Vagina (tissue), 2 donors: ENCODE data around the gene CTH.

Experiments
- POLR2A ChIP-seq, 2 donors: fragments of 450-650 bp; IDR thresholded peaks; one replicate each; pipeline ENCODE4 v1.6.1; 2017; ENCODE audit warnings: antibody characterized with exemption in 2 of 2, mild to moderate bottlenecking in 2 of 2, moderate library complexity in 2 of 2
- TF ChIP-seq, protein P1 (sequence below), 3 experiments: fragments of 450-650 bp in 2 of 3; fragments of 200-600 bp in 1 of 3; sonication (generic) in 1 of 3; IDR thresholded peaks; one replicate each; pipeline ENCODE4 v1.5.1; 2017 to 2019; ENCODE audit warnings: antibody characterized with exemption in 3 of 3, mild to moderate bottlenecking in 2 of 3, moderate library complexity in 2 of 3

DNA sequence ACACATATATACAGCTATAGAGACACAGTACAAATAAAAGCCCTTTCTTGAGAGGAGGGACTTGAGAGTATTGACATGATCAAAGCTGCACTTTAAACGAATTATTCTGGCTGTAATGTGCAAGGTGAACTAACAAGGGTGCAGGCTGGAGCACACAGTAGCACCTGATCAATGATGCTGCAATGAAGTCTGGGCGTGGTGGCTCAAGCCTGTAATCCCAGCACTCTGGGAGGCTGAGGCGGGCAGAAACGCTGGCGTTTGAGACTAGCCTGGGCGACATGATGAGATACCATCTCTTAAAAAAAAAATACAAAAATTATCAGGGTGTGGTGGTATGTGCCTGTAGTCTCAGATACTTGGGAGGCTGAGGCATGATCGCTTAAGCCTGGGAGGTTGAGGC lies 14.1 kb upstream of the CTH start:
- TF ChIP-seq, protein P1, sequence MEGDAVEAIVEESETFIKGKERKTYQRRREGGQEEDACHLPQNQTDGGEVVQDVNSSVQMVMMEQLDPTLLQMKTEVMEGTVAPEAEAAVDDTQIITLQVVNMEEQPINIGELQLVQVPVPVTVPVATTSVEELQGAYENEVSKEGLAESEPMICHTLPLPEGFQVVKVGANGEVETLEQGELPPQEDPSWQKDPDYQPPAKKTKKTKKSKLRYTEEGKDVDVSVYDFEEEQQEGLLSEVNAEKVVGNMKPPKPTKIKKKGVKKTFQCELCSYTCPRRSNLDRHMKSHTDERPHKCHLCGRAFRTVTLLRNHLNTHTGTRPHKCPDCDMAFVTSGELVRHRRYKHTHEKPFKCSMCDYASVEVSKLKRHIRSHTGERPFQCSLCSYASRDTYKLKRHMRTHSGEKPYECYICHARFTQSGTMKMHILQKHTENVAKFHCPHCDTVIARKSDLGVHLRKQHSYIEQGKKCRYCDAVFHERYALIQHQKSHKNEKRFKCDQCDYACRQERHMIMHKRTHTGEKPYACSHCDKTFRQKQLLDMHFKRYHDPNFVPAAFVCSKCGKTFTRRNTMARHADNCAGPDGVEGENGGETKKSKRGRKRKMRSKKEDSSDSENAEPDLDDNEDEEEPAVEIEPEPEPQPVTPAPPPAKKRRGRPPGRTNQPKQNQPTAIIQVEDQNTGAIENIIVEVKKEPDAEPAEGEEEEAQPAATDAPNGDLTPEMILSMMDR (IDR thresholded peaks at IDR 0.05): no peak
- no peak for TF ChIP-seq POLR2A (IDR thresholded peaks at IDR 0.05)
